ENCODE data around the gene CETN2. TPM values are rescaled to one million over a fixed set of nuclear protein-coding genes. Genes with fewer than 3 reads are reported as not detected.

The CETN2 gene
- total RNA-seq, 5 donors from 2014 or later (not counting 1 experiment from before 2014, with no cell fraction given) = 6.5 to 7.6 (median 6.9) TPM

- CTCF ChIA-PET = no interaction called here
- Histone ChIP-seq H3K4me1 (ENCODE audit: control insufficient read depth in 1 of 2, extremely low read depth in 1 of 2, insufficient read depth in 2 of 2, low read length in 2 of 2) (no peaks in the 10 kb centered on the region), H3K36me3 (ENCODE audit: control insufficient read depth in 2 of 2, extremely low read depth in 1 of 2, insufficient read depth in 1 of 2, low read length in 1 of 2) (peaks cover 0 to 23% of the 10 kb centered on the region in 2 donors), H3K4me3 (ENCODE audit: control insufficient read depth in 1 of 2, extremely low read depth in 1 of 2, low read length in 1 of 2) (no peak overlapping the region), H3K9me3 (no peaks in the 10 kb centered on the region), H3K27me3 (replicated peaks in 1 of 2; ENCODE audit: control insufficient read depth in 2 of 2, extremely low read depth in 1 of 2, insufficient read depth in 2 of 2, low read length in 1 of 2) (no peaks in the 10 kb centered on the region), H3K27ac (ENCODE audit: low read length) (no peak overlapping the region)
- peaks cover 0 to 3% (median 0%) of the 10 kb centered on the region in 3 donors for H3K4me1 Mint-ChIP-seq
- no peak overlapping the region for H3K27ac Mint-ChIP-seq
- peaks cover 39% of the 10 kb centered on the region for H3K36me3 Mint-ChIP-seq
- H3K9me3 Mint-ChIP-seq = no peaks in the 10 kb centered on the region
- peaks cover 0 to 14% of the 10 kb centered on the region in 2 donors for H3K27me3 Mint-ChIP-seq
- H3K4me3 Mint-ChIP-seq = no peak overlapping the region
- DNase-seq (no peak), ATAC-seq (replicated peaks in 1 of 4) (no peak)
- POLR2A ChIA-PET = no interaction called here
- WGBS (ENCODE audit: insufficient coverage) = no CpG with 5 or more reads among the region's 7 CpGs
These were observed 23.4 kb upstream of the CETN2 start for GRCh38 chrX:152853986-152854385.

GRCh38 chrX:152850465-152850864 lies 19.9 kb upstream of the CETN2 start:
- peaks cover 42% of the 10 kb centered on the region for H3K36me3 Mint-ChIP-seq
- H3K27ac Mint-ChIP-seq = no peak overlapping the region
- Histone ChIP-seq H3K9me3 (no peaks in the 10 kb centered on the region), H3K4me1 (ENCODE audit: control insufficient read depth in 1 of 2, extremely low read depth in 1 of 2, insufficient read depth in 2 of 2, low read length in 2 of 2) (no peaks in the 10 kb centered on the region), H3K27me3 (replicated peaks in 1 of 2; ENCODE audit: control insufficient read depth in 2 of 2, extremely low read depth in 1 of 2, insufficient read depth in 2 of 2, low read length in 1 of 2) (no peaks in the 10 kb centered on the region), H3K36me3 (ENCODE audit: control insufficient read depth in 2 of 2, extremely low read depth in 1 of 2, insufficient read depth in 1 of 2, low read length in 1 of 2) (peaks cover 0 to 17% of the 10 kb centered on the region in 2 donors), H3K4me3 (ENCODE audit: control insufficient read depth in 1 of 2, extremely low read depth in 1 of 2, low read length in 1 of 2) (no peak overlapping the region), H3K27ac (ENCODE audit: low read length) (no peak overlapping the region)
- DNase-seq (no peak), ATAC-seq (replicated peaks in 1 of 4) (no peak)
- ChIA-PET POLR2A (no interaction called here), CTCF (no interaction called here)
- peaks cover 0 to 3% (median 0%) of the 10 kb centered on the region in 3 donors for H3K4me1 Mint-ChIP-seq
- no CpG with 5 or more reads among the region's 2 CpGs for WGBS (ENCODE audit: insufficient coverage)
- peaks cover 0 to 14% of the 10 kb centered on the region in 2 donors for H3K27me3 Mint-ChIP-seq
- H3K4me3 Mint-ChIP-seq = no peak overlapping the region
- H3K9me3 Mint-ChIP-seq = no peaks in the 10 kb centered on the region

GRCh38 chrX:152847281-152847680 lies 16.7 kb upstream of the CETN2 start:
- Mint-ChIP-seq H3K36me3 (peaks cover 24% of the 10 kb centered on the region), H3K4me3 (no peak overlapping the region), H3K27ac (no peak overlapping the region), H3K4me1 (peaks cover 0 to 3% (median 0%) of the 10 kb centered on the region in 3 donors), H3K27me3 (peaks cover 0 to 5% of the 10 kb centered on the region in 2 donors), H3K9me3 (no peaks in the 10 kb centered on the region)
- Histone ChIP-seq H3K4me3 (ENCODE audit: control insufficient read depth in 1 of 2, extremely low read depth in 1 of 2, low read length in 1 of 2) (no peak overlapping the region), H3K27ac (ENCODE audit: low read length) (no peak overlapping the region), H3K36me3 (ENCODE audit: control insufficient read depth in 2 of 2, extremely low read depth in 1 of 2, insufficient read depth in 1 of 2, low read length in 1 of 2) (peaks cover 0 to 12% of the 10 kb centered on the region in 2 donors), H3K27me3 (replicated peaks in 1 of 2; ENCODE audit: control insufficient read depth in 2 of 2, extremely low read depth in 1 of 2, insufficient read depth in 2 of 2, low read length in 1 of 2) (no peaks in the 10 kb centered on the region), H3K9me3 (no peaks in the 10 kb centered on the region), H3K4me1 (ENCODE audit: control insufficient read depth in 1 of 2, extremely low read depth in 1 of 2, insufficient read depth in 2 of 2, low read length in 2 of 2) (no peaks in the 10 kb centered on the region)
- ChIA-PET CTCF (no interaction called here), POLR2A (no interaction called here)
- DNase-seq (no peak), ATAC-seq (replicated peaks in 1 of 4) (no peak)
- no CpG with 5 or more reads among the region's 6 CpGs for WGBS (ENCODE audit: insufficient coverage)

- Mint-ChIP-seq H3K36me3 (peaks cover 18% of the 10 kb centered on the region), H3K4me3 (no peak overlapping the region), H3K27me3 (no peaks in the 10 kb centered on the region), H3K4me1 (peaks cover 0 to under 1% (median 0%) of the 10 kb centered on the region in 3 donors), H3K27ac (no peak overlapping the region), H3K9me3 (no peaks in the 10 kb centered on the region)
- no peak for ATAC-seq (replicated peaks in 1 of 4)
- WGBS (ENCODE audit: insufficient coverage) = 93% methylated on average over 8 of the region's 17 CpGs
- Histone ChIP-seq H3K27me3 (replicated peaks in 1 of 2; ENCODE audit: control insufficient read depth in 2 of 2, extremely low read depth in 1 of 2, insufficient read depth in 2 of 2, low read length in 1 of 2) (no peaks in the 10 kb centered on the region), H3K4me3 (ENCODE audit: control insufficient read depth in 1 of 2, extremely low read depth in 1 of 2, low read length in 1 of 2) (no peak overlapping the region), H3K4me1 (ENCODE audit: control insufficient read depth in 1 of 2, extremely low read depth in 1 of 2, insufficient read depth in 2 of 2, low read length in 2 of 2) (no peaks in the 10 kb centered on the region), H3K36me3 (ENCODE audit: control insufficient read depth in 2 of 2, extremely low read depth in 1 of 2, insufficient read depth in 1 of 2, low read length in 1 of 2) (peaks cover 0 to 6% of the 10 kb centered on the region in 2 donors), H3K27ac (ENCODE audit: low read length) (no peak overlapping the region), H3K9me3 (no peaks in the 10 kb centered on the region)
- ChIA-PET POLR2A (no interaction called here), CTCF (no interaction called here)
- DNase-seq = no peak
These were observed 15.2 kb upstream of the CETN2 start for GRCh38 chrX:152845618-152846240.

- Mint-ChIP-seq H3K27ac (no peak overlapping the region), H3K36me3 (peaks cover 15% of the 10 kb centered on the region), H3K4me1 (peaks cover 0 to 2% (median 2%) of the 10 kb centered on the region in 3 donors), H3K9me3 (no peaks in the 10 kb centered on the region), H3K4me3 (no peak overlapping the region), H3K27me3 (no peaks in the 10 kb centered on the region)
- no peak overlapping the region for H3K4me3 ChIP-seq (ENCODE audit: control insufficient read depth in 1 of 2, extremely low read depth in 1 of 2, low read length in 1 of 2)
- ATAC-seq (replicated peaks in 1 of 4) (no peak), DNase-seq (no peak)
- no peaks in the 10 kb centered on the region for H3K4me1 ChIP-seq (ENCODE audit: control insufficient read depth in 1 of 2, extremely low read depth in 1 of 2, insufficient read depth in 2 of 2, low read length in 2 of 2)
- H3K9me3 ChIP-seq = no peaks in the 10 kb centered on the region
- ChIA-PET POLR2A (no interaction called here), CTCF (no interaction called here)
- H3K27me3 ChIP-seq (replicated peaks in 1 of 2; ENCODE audit: control insufficient read depth in 2 of 2, extremely low read depth in 1 of 2, insufficient read depth in 2 of 2, low read length in 1 of 2) = no peaks in the 10 kb centered on the region
- H3K36me3 ChIP-seq (ENCODE audit: control insufficient read depth in 2 of 2, extremely low read depth in 1 of 2, insufficient read depth in 1 of 2, low read length in 1 of 2) = no peaks in the 10 kb centered on the region
- no peak overlapping the region for H3K27ac ChIP-seq (ENCODE audit: low read length)
- WGBS (ENCODE audit: insufficient coverage) = 100% methylated on average over 2 of the region's 6 CpGs
These were observed 13.7 kb upstream of the CETN2 start for GRCh38 chrX:152844256-152844655.

- H3K27me3 Mint-ChIP-seq = no peaks in the 10 kb centered on the region
- POLR2A ChIA-PET = no interaction called here
- no peaks in the 10 kb centered on the region for H3K9me3 Mint-ChIP-seq
- Histone ChIP-seq H3K9me3 (no peaks in the 10 kb centered on the region), H3K4me3 (ENCODE audit: control insufficient read depth in 1 of 2, extremely low read depth in 1 of 2, low read length in 1 of 2) (no peak overlapping the region), H3K4me1 (ENCODE audit: control insufficient read depth in 1 of 2, extremely low read depth in 1 of 2, insufficient read depth in 2 of 2, low read length in 2 of 2) (no peaks in the 10 kb centered on the region), H3K27me3 (replicated peaks in 1 of 2; ENCODE audit: control insufficient read depth in 2 of 2, extremely low read depth in 1 of 2, insufficient read depth in 2 of 2, low read length in 1 of 2) (no peaks in the 10 kb centered on the region), H3K27ac (ENCODE audit: low read length) (no peak overlapping the region), H3K36me3 (ENCODE audit: control insufficient read depth in 2 of 2, extremely low read depth in 1 of 2, insufficient read depth in 1 of 2, low read length in 1 of 2) (no peaks in the 10 kb centered on the region)
- H3K4me3 Mint-ChIP-seq = no peak overlapping the region
- no CpG with 5 or more reads among the region's 5 CpGs for WGBS (ENCODE audit: insufficient coverage)
- no peak overlapping the region for H3K27ac Mint-ChIP-seq
- peaks cover 14% of the 10 kb centered on the region for H3K36me3 Mint-ChIP-seq
- DNase-seq = no peak
- peaks cover 0 to 4% (median 2%) of the 10 kb centered on the region in 3 donors for H3K4me1 Mint-ChIP-seq
- CTCF ChIA-PET = no interaction called here
- ATAC-seq (replicated peaks in 1 of 4) = no peak
These were observed 13.3 kb upstream of the CETN2 start for GRCh38 chrX:152843852-152844251.

Measured in T-cell (primary cell).